BJ (cell line): ENCODE measurements around the gene TAMALIN. TPM values are rescaled to one million over a fixed set of nuclear protein-coding genes. Genes with fewer than 3 reads are reported as not detected.

Source experiments
- CTCF ChIA-PET: fragments of 350-600 bp; formaldehyde crosslinking; extraction: SDS; loops from one replicate; lab custom pipeline; 2021; ENCODE audit warnings: antibody characterized with exemption, inconsistent platforms; lab: Yijun Ruan, JAX
- POLR2A ChIA-PET: fragments of 300-600 bp; sonication (Branson Sonifier 250); formaldehyde crosslinking; extraction: SDS; loops from one replicate; lab custom pipeline; 2021; ENCODE audit warnings: antibody characterized with exemption; lab: Charles Lee
- DNase-seq: peaks from one replicate; pipeline ENCODE4 v3.0.0-alpha.2; 2011; ENCODE audit warnings: low read depth
- H3K27me3 ChIP-seq: 2 replicates; pipeline ENCODE4 v1.6.0; 2011; ENCODE audit warnings: low read length; ENCODE audit not compliant: control insufficient read depth, insufficient read depth
- H3K36me3 ChIP-seq: 2 replicates; pipeline ENCODE4 v1.5.1; 2011; ENCODE audit warnings: low read length; ENCODE audit not compliant: control insufficient read depth, insufficient read depth
- H3K4me3 ChIP-seq: 2 replicates; pipeline ENCODE4 v1.5.1; 2011; ENCODE audit warnings: low read depth, mild to moderate bottlenecking, control low read depth, low read length
- CTCF ChIP-seq: IDR thresholded peaks from 2 replicates; pipeline ENCODE4 v1.5.1; 2011; ENCODE audit warnings: low read depth, mild to moderate bottlenecking, control low read depth, inconsistent platforms, low read length, moderate library complexity; ENCODE audit not compliant: insufficient read depth
- polyA plus RNA-seq: library from polyadenylated mRNA; depleted of rRNA; stranded (reverse); fragments of >200 nt; gene quantifications from 2 replicates; pipeline ENCODE4 v1.2.3, GENCODE V29; 2011

The TAMALIN gene
- polyA plus RNA-seq, 1 experiment, result 1.3 TPM

DNA sequence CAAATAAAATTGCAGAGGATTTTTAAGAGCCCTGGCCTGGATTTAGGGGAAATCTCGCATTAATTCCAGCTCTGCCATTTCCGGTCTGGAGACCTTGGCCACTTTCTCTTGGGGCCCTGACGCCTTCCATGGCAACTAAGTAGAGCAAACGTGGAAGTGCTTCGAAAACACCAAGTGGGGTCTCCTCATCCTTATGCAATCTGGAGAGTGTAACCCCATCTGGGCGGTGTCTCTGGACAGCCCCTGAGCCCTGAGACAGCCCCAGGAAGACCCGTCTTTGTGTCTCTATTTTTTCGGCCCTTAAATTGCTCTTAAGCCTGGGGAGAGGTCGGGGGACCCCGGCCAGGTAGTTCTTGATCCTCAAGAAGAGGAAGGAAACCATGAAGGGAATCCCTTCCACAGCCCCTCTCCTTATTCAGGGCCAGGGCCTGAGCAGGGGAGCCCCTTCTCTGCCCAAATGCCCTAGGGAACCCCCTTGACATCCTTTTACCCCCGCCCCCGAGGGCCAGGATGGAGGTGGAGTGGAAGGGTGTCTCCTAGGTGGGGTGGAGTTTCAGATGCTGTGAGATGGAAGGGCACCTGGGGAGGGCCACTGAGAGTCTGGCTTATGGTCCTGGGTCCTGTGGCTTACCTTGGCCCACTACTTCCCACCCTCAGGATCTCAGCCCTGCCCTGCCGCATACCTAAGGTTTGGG, 26.8 kb downstream of the TAMALIN start:
- no peaks in the 10 kb centered on the region for H3K27me3 ChIP-seq
- TF ChIP-seq CTCF, result no peak
- peak overlapping the region; percentile 31 for H3K4me3 ChIP-seq
- CTCF ChIA-PET, result interaction anchor here (1.0 to 24.9 kb wide), 9 partner anchors 7 to 94 kb away, joined by 3 to 974 read pairs (median 7); partner anchors contain the start of genes ATG101 and SMIM41
- POLR2A ChIA-PET, result interaction anchor here (0.5 to 1.2 kb wide), 3 partner anchors 12 to 48 kb away, joined by 3 to 20 read pairs (median 5); partner anchors contain the start of gene NR4A1
- no peak for DNase-seq
- no peaks in the 10 kb centered on the region for H3K36me3 ChIP-seq

GRCh38 chr12:52035190-52035589, 28.4 kb downstream of the TAMALIN start:
- CTCF ChIA-PET, result interaction anchor here (12.4 to 24.9 kb wide), 2 partner anchors 12 to 47 kb away, joined by 114 to 974 read pairs; partner anchors contain the start of genes ATG101 and SMIM41
- H3K4me3 ChIP-seq, result no peak overlapping the region
- no peaks in the 10 kb centered on the region for H3K27me3 ChIP-seq
- no peak for TF ChIP-seq CTCF
- DNase-seq, result no peak
- H3K36me3 ChIP-seq, result no peaks in the 10 kb centered on the region
- POLR2A ChIA-PET, result no interaction called here

DNA sequence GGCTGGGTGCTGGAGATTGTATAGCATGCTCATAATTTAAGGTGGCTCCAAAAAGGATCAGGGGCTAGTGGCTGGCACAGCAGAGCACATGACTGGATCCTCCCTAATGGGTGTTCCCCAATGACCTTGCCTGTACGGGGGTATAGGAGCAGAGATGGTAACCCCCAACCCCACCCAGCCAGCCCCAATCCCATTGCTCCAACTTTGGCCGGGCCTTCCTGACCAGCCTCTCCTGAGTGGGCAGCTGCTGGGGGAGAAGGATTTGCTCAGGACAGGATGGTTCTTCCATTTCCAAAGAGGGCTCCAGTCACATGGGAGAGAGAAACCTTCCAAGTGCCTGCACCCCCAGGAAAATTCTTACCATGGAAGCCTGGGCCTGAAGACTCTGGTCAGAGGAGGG, 29.2 kb downstream of the TAMALIN start:
- ChIA-PET CTCF (interaction anchor here (2.4 to 24.9 kb wide), 3 partner anchors 13 to 46 kb away, joined by 9 to 974 read pairs (median 114); partner anchors contain the start of genes ATG101 and SMIM41), POLR2A (no interaction called here)
- DNase-seq, result no peak
- no peaks in the 10 kb centered on the region for H3K27me3 ChIP-seq
- no peak overlapping the region for H3K4me3 ChIP-seq
- TF ChIP-seq CTCF, result no peak
- no peaks in the 10 kb centered on the region for H3K36me3 ChIP-seq

GRCh38 chr12:52036587-52037171, 29.9 kb downstream of the TAMALIN start:
- no peak for TF ChIP-seq CTCF
- no peak for DNase-seq
- Histone ChIP-seq H3K36me3 (no peaks in the 10 kb centered on the region), H3K4me3 (peak overlapping the region; percentile 87), H3K27me3 (no peaks in the 10 kb centered on the region)
- POLR2A ChIA-PET, result no interaction called here
- CTCF ChIA-PET, result interaction anchor here (2.3 to 24.9 kb wide), 4 partner anchors 13 to 45 kb away, joined by 7 to 974 read pairs (median 62); partner anchors contain the start of genes ATG101, NR4A1 and SMIM41

DNA sequence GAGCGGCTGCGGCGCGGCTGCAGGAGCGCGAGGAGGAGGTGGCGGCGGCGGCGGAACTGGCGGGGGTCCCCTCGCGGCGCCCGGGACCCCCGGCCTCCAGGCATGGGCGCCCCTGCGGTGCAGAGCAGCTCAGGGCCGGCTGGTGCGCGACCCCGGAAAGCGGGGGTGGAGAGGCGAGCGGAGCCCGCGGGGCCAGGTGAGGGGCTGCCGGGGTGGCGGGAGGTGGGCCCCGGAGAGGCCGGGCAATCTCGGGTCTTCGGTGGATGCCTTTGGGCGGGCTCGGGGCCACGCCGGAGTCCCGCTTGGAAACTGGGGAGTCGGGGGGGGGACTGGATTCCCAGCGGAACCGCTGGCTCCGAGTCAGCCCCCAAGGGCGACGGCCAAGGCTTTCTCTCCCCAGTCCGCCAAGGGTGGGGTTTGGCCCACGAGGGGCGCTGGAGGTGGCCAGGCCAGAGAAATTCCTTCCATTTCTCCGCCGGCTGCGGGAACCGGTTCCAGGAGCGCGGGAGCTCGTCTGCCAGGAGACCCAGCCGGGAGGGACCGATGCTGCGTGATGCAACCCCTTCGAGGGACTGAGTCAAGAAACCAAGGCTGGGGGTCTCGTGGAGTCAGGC, 30.6 kb downstream of the TAMALIN start:
- TF ChIP-seq CTCF, result peak; percentile 34
- no peak for DNase-seq
- no peaks in the 10 kb centered on the region for H3K36me3 ChIP-seq
- no peaks in the 10 kb centered on the region for H3K27me3 ChIP-seq
- ChIA-PET POLR2A (no interaction called here), CTCF (interaction anchor here (0.5 to 24.9 kb wide), 6 partner anchors 8 to 620 kb away, joined by 3 to 974 read pairs (median 11); partner anchors contain the start of genes ATG101, NR4A1 and SMIM41)
- peak overlapping the region; percentile 87 for H3K4me3 ChIP-seq
